SK-N-SH (cell line): ENCODE results near the gene TMEM170B. TPM values are rescaled to one million over a fixed set of nuclear protein-coding genes. Genes with fewer than 3 reads are reported as not detected.

Source experiments
- CTCF ChIA-PET: fragments of 300-600, 350-600 bp; formaldehyde crosslinking; extraction: SDS; loops from one replicate; lab custom pipeline; 2021; lab: Yijun Ruan, JAX
- POLR2A ChIA-PET: fragments of 350-600 bp; sonication (Branson Sonifier 250); formaldehyde crosslinking; extraction: SDS; loops from one replicate; lab custom pipeline; 2020; ENCODE audit warnings: antibody characterized with exemption, inconsistent platforms; lab: Yijun Ruan, JAX
- DNase-seq: peaks from one replicate; pipeline ENCODE4 v3.0.0; 2012
- H2AFZ ChIP-seq: fragments of 200-600 bp; sonication (generic); 2 replicates; pipeline ENCODE4 v1.8.1; 2016; ENCODE audit warnings: antibody characterized with exemption, mild to moderate bottlenecking, low read depth
- H3F3A ChIP-seq: fragments of 200-600 bp; sonication (generic); replicated peaks from 2 replicates; pipeline ENCODE3; 2016; ENCODE audit warnings: antibody characterized with exemption, mild to moderate bottlenecking; ENCODE audit not compliant: insufficient read depth
- H3K27ac ChIP-seq, 2 experiments: fragments of 200-500 bp in 1 of 2; fragments of 200-600 bp in 1 of 2; sonication (Bioruptor generic) in 1 of 2; sonication (generic), shearing (Covaris generic) in 1 of 2; 2 replicates each; pipeline versions ENCODE4 v1.5.1 to v1.6.1; 2014 to 2016; ENCODE audit warnings: low read depth in 2 of 2, inconsistent platforms in 1 of 2, low read length in 1 of 2, mild to moderate bottlenecking in 1 of 2, mixed read lengths in 1 of 2
- H3K27me3 ChIP-seq: fragments of 200-600 bp; sonication (generic), shearing (Covaris generic); 2 replicates; pipeline ENCODE4 v1.6.1; 2016; ENCODE audit warnings: mixed run types; ENCODE audit not compliant: insufficient read depth
- H3K36me3 ChIP-seq, 2 experiments: fragments of 200-500 bp in 1 of 2; fragments of 200-600 bp in 1 of 2; sonication (Bioruptor generic) in 1 of 2; sonication (generic) in 1 of 2; replicated peaks in 1 of 2; 2 replicates each; pipeline versions ENCODE3 to v1.5.1; 2014 to 2016; ENCODE audit warnings: low read length in 1 of 2, mild to moderate bottlenecking in 1 of 2; ENCODE audit not compliant: insufficient read depth in 2 of 2, control insufficient read depth in 1 of 2
- H3K4me1 ChIP-seq, 2 experiments: fragments of 200-500 bp in 1 of 2; fragments of 200-600 bp in 1 of 2; sonication (Bioruptor generic) in 1 of 2; sonication (generic), shearing (Covaris generic) in 1 of 2; 2 replicates each; pipeline versions ENCODE4 v1.5.1 to v1.6.1; 2014 to 2016; ENCODE audit warnings: low read depth in 1 of 2, low read length in 1 of 2, mixed run types in 1 of 2; ENCODE audit not compliant: insufficient read depth in 2 of 2, control insufficient read depth in 1 of 2
- H3K4me2 ChIP-seq: fragments of 200-600 bp; sonication (generic), shearing (Covaris generic); 2 replicates; pipeline ENCODE4 v1.6.1; 2017; ENCODE audit warnings: mixed run types
- H3K4me3 ChIP-seq, 2 experiments: fragments of 200-500 bp in 1 of 2; fragments of 200-600 bp in 1 of 2; sonication (Bioruptor generic) in 1 of 2; sonication (generic), shearing (Covaris generic) in 1 of 2; 2 replicates each; pipeline versions ENCODE4 v1.5.1 to v1.8.1; 2014 to 2016; ENCODE audit warnings: low read depth in 2 of 2, inconsistent platforms in 1 of 2, low read length in 1 of 2, mild to moderate bottlenecking in 1 of 2, mixed read lengths in 1 of 2, moderate library complexity in 1 of 2
- H3K79me2 ChIP-seq: fragments of 200-600 bp; sonication (generic); 2 replicates; pipeline ENCODE4 v1.8.1; 2017; ENCODE audit warnings: mild to moderate bottlenecking; ENCODE audit not compliant: insufficient read depth
- H3K9ac ChIP-seq: fragments of 200-600 bp; sonication (generic); 2 replicates; pipeline ENCODE4 v1.6.1; 2017; ENCODE audit warnings: mixed run types
- H3K9me2 ChIP-seq: fragments of 200-600 bp; sonication (generic); 2 replicates; pipeline ENCODE4 v1.6.1; 2017; ENCODE audit warnings: mixed run types
- H3K9me3 ChIP-seq: fragments of 200-600 bp; sonication (generic); 2 replicates; pipeline ENCODE4 v1.6.1; 2017; ENCODE audit warnings: mixed run types, mild to moderate bottlenecking, moderate library complexity
- H4K20me1 ChIP-seq: fragments of 200-600 bp; sonication (generic); 2 replicates; pipeline ENCODE4 v1.6.1; 2017; ENCODE audit warnings: mild to moderate bottlenecking, mixed run types; ENCODE audit not compliant: insufficient read depth
- CHD2 ChIP-seq: fragments of 150-350 bp; IDR thresholded peaks from 2 replicates; pipeline ENCODE4 v1.6.1; 2018; ENCODE audit warnings: low read length; ENCODE audit not compliant: partially characterized antibody
- CTCF ChIP-seq: fragments of 200-600 bp; sonication (generic); IDR thresholded peaks from 2 replicates; pipeline ENCODE4 v1.6.1; 2017; ENCODE audit warnings: antibody characterized with exemption, mild to moderate bottlenecking, moderate library complexity
- ELF1 ChIP-seq: IDR thresholded peaks from 2 replicates; pipeline ENCODE4 v1.4.0; 2012
- EP300 ChIP-seq, 2 experiments: IDR thresholded peaks; 2 replicates each; pipeline versions ENCODE4 v1.4.0 to v1.6.1; 2012; ENCODE audit warnings: borderline replicate concordance in 1 of 2, low read depth in 1 of 2, low read length in 1 of 2
- FOSL2 ChIP-seq: IDR thresholded peaks from 2 replicates; pipeline ENCODE4 v1.4.0; 2012; ENCODE audit warnings: low read depth, mild to moderate bottlenecking, moderate library complexity, borderline replicate concordance
- FOXJ3 ChIP-seq: sonication (generic); formaldehyde crosslinking; IDR thresholded peaks from 2 replicates; pipeline ENCODE4 v1.5.1; 2020; ENCODE audit warnings: mild to moderate bottlenecking, missing genetic modification reagents
- FOXM1 ChIP-seq: IDR thresholded peaks from 2 replicates; pipeline ENCODE4 v1.4.0; 2012; ENCODE audit warnings: low read depth, mild to moderate bottlenecking
- GABPA ChIP-seq: IDR thresholded peaks from 2 replicates; pipeline ENCODE4 v1.4.0; 2012; ENCODE audit warnings: low read depth, mild to moderate bottlenecking
- GATA2 ChIP-seq: sonication (generic); formaldehyde crosslinking; IDR thresholded peaks from 2 replicates; pipeline ENCODE4 v1.5.0; 2020; ENCODE audit warnings: mild to moderate bottlenecking, missing genetic modification reagents
- MEF2A ChIP-seq: IDR thresholded peaks from 2 replicates; pipeline ENCODE4 v1.4.0; 2012; ENCODE audit warnings: low read depth, borderline replicate concordance
- MXI1 ChIP-seq: IDR thresholded peaks from 2 replicates; pipeline ENCODE4 v1.6.1; 2012; ENCODE audit warnings: mild to moderate bottlenecking, low read depth, low read length, improper control_type of control experiment
- NRF1 ChIP-seq: IDR thresholded peaks from 2 replicates; pipeline ENCODE4 v1.6.1; 2012; ENCODE audit warnings: low read depth, mild to moderate bottlenecking, low read length
- POLR2AphosphoS5 ChIP-seq: IDR thresholded peaks from 2 replicates; pipeline ENCODE4 v1.6.1; 2012; ENCODE audit warnings: low read depth, low read length
- RAD21 ChIP-seq: IDR thresholded peaks from 2 replicates; pipeline ENCODE4 v1.6.1; 2012; ENCODE audit warnings: mild to moderate bottlenecking, low read length
- RCOR1 ChIP-seq: fragments of 150-350 bp; IDR thresholded peaks from 2 replicates; pipeline ENCODE4 v1.6.1; 2017; ENCODE audit warnings: antibody characterized with exemption, low read length
- SIN3A ChIP-seq: IDR thresholded peaks from 2 replicates; pipeline ENCODE4 v1.6.1; 2012; ENCODE audit warnings: low read depth, mild to moderate bottlenecking, low read length, moderate library complexity, borderline replicate concordance
- TAF1 ChIP-seq: IDR thresholded peaks from 2 replicates; pipeline ENCODE4 v1.6.1; 2012; ENCODE audit warnings: low read depth, mild to moderate bottlenecking, low read length, moderate library complexity, borderline replicate concordance
- TCF12 ChIP-seq: IDR thresholded peaks from 2 replicates; pipeline ENCODE4 v1.4.0; 2012
- YY1 ChIP-seq: IDR thresholded peaks from 2 replicates; pipeline ENCODE4 v1.4.0; 2012; ENCODE audit warnings: low read depth, mild to moderate bottlenecking
- WGBS: methylation state at CpG from one replicate; pipeline ENCODE4 v1.1.6; 2017; ENCODE audit warnings: low lambda C conversion rate; 5-methylcytosine and 5-hydroxymethylcytosine counted together
- polyA plus RNA-seq, 3 experiments: library from polyadenylated mRNA; depleted of rRNA; stranded (reverse); fragments of >200 nt; gene quantifications; 2 replicates each; pipeline ENCODE4 v1.2.3, GENCODE V29; 2012
- TF ChIP-seq, protein P1 (sequence below): IDR thresholded peaks from 2 replicates; pipeline ENCODE4 v1.4.0; 2012; ENCODE audit warnings: low read depth, borderline replicate concordance
- TF ChIP-seq, protein P2 (sequence below): fragments of 150-350 bp; IDR thresholded peaks from 2 replicates; pipeline ENCODE4 v1.6.1; 2016; ENCODE audit warnings: mild to moderate bottlenecking, low read depth, low read length

Gene TMEM170B
- polyA plus RNA-seq, 1 of the 3 experiments (the other 2 are of a cell fraction), result 0.44 TPM

- TF ChIP-seq, protein P1, sequence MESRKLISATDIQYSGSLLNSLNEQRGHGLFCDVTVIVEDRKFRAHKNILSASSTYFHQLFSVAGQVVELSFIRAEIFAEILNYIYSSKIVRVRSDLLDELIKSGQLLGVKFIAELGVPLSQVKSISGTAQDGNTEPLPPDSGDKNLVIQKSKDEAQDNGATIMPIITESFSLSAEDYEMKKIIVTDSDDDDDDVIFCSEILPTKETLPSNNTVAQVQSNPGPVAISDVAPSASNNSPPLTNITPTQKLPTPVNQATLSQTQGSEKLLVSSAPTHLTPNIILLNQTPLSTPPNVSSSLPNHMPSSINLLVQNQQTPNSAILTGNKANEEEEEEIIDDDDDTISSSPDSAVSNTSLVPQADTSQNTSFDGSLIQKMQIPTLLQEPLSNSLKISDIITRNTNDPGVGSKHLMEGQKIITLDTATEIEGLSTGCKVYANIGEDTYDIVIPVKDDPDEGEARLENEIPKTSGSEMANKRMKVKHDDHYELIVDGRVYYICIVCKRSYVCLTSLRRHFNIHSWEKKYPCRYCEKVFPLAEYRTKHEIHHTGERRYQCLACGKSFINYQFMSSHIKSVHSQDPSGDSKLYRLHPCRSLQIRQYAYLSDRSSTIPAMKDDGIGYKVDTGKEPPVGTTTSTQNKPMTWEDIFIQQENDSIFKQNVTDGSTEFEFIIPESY, result no peak
- TF ChIP-seq RCOR1 (no peak), GABPA (no peak), TCF12 (0 out of 2 replicates have a peak, but pooled peaks have one; percentile 9), POLR2AphosphoS5 (no peak), SIN3A (no peak), GATA2 (no peak), YY1 (no peak), CHD2 (no peak), MEF2A (no peak)
Observed at GRCh38 chr6:11535801-11536230, 1.7 kb upstream of the TMEM170B start (continued).

DNA sequence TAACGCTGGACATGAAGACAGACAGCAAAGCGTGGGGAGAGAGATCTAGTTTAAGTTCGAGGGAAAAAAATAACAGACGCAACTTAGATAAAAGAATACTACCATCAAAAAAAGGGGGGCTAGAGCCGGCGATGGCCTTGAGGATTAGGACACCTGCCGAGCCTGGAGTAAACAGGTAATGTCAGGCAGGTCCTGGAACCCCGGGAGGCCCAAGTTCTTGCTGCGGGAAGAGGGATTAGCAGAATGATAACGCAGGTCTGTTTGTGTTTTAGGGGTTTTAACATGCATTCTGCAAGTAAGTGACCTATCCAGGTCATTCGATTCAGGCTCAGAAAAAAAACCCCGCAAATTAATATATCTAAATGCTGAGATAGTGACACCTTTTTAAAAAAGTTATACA is 754 bp upstream of the TMEM170B start:
- Histone ChIP-seq H3K4me1 (peaks cover 0 to 5% of the 10 kb centered on the region in 2 experiments; a peak in 2 of 4 replicates), H3K27ac (peak overlapping the region in 1 of 2 experiments; percentile 50; a peak in 2 of 4 replicates), H3K79me2 (no peaks in the 10 kb centered on the region), H3K4me3 (peak overlapping the region; percentile 71 to 93), H3K4me2 (peak overlapping the region; percentile 78)
- CTCF ChIA-PET, result no interaction called here
- TF ChIP-seq MEF2A (no peak), FOXJ3 (CRISPR knock-in tag) (no peak), ELF1 (no peak), FOSL2 (no peak), MXI1 (no peak), GABPA (no peak), YY1 (no peak), CTCF (no peak), FOXM1 (no peak), TAF1 (no peak), TCF12 (no peak), NRF1 (no peak), EP300 (IDR thresholded peaks at IDR 0.05; ENCODE audit: borderline replicate concordance in 1 of 2, low read depth in 1 of 2, low read length in 1 of 2) (no peak), RAD21 (no peak)
- TF ChIP-seq, protein P2, sequence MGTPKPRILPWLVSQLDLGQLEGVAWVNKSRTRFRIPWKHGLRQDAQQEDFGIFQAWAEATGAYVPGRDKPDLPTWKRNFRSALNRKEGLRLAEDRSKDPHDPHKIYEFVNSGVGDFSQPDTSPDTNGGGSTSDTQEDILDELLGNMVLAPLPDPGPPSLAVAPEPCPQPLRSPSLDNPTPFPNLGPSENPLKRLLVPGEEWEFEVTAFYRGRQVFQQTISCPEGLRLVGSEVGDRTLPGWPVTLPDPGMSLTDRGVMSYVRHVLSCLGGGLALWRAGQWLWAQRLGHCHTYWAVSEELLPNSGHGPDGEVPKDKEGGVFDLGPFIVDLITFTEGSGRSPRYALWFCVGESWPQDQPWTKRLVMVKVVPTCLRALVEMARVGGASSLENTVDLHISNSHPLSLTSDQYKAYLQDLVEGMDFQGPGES, result no peak
- TF ChIP-seq, all 33 proteins: peak for 0
- POLR2A ChIA-PET, result no interaction called here
- H3F3A ChIP-seq, result peaks cover 11% of the 10 kb centered on the region
- H3K9me2 ChIP-seq, result no peaks in the 10 kb centered on the region
- peak overlapping the region; percentile 38; the same call in 1 of the 2 replicates for H3K9ac ChIP-seq
- H3K36me3 ChIP-seq, result no peaks in the 10 kb centered on the region
- H3K9me3 ChIP-seq, result no peaks in the 10 kb centered on the region
- peak overlapping the region; percentile 91 for H2AFZ ChIP-seq
- peak; percentile 10 for DNase-seq
- 18% methylated on average over 12 of the region's 12 CpGs for WGBS
- H4K20me1 ChIP-seq, result no peaks in the 10 kb centered on the region
- no peaks in the 10 kb centered on the region for H3K27me3 ChIP-seq
